GM21786 (cell line): ENCODE results near the gene STX5.
"Not testable (repeated sequence)": the region's sequence is repeated elsewhere in the genome, so short reads cannot be mapped to it uniquely, and the experiment has no call there.

Experiments used
- ATAC-seq: cut with Tn5 transposase; IDR thresholded peaks from one replicate; pipeline ENCODE4 v1.9.1; 2021; ENCODE audit not compliant: unreplicated experiment

The STX5 gene

DNA sequence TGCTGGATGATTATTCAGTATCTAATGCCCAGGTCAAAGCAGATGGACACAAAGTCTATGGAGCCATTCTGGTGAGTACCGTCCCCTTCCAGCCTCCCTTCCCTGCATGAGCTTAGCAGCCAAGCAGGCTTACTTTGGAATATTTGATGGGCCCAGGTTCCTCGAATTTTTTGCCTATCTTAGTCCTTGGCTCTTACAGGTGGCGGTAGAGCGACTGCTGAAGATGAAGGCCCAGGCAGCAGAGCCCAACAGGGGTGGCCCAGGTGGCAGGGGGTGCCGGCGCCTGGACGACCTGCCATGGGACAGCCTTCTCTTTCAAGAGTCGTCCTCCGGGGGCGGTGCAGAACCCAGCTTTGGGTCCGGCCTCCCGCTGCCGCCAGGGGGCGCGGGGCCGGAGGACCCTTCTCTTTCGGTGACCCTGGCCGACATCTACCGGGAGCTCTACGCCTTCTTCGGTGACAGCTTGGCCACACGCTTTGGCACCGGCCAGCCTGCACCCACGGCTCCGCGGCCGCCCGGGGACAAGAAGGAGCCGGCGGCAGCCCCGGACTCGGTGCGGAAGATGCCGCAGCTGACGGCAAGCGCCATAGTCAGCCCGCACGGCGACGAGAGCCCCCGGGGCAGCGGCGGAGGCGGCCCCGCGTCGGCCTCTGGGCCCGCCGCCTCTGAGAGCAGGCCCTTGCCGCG, 45.4 kb downstream of the STX5 start:
- ATAC-seq: peak; percentile 58

DNA sequence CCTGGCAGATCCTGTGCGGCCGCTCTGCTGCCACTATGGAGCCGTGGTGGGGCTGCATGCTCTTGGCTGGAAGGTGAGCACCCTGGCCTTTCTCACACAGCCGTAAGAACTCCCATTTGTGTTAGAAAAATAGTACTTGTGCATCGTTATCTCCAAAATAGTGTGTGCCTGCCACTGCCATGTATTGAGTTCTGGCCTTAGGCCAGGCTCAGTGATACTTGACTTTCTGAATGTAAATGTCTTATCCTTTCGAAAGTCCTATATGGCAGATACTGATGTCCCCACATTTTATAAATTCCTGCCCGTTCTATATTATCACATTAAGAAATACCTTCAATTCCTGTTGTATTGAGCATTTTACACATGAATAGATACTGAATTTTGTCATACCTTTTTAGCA, 49.1 kb downstream of the STX5 start:
- ATAC-seq: no peak

DNA sequence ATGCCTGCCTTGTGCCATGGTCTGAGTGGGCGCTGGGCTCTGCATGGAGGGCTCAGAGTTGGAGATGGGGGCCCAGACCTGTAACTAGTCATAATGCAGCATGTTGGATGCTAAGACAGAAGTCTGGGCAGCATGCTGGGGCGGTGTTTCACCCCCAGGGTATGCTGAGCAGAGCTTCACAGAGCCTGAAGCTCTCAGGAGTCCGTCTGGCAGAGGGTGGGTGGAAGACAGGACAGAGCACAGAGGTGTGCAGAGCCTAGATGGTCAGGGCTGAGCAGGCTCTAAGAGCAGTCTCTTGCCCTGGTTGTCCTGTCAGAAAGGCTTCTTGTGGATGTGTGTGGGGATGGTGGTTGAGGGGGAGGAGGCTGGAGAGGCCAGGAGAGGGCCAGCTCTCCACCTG, 53.4 kb downstream of the STX5 start:
- ATAC-seq: no peak

DNA sequence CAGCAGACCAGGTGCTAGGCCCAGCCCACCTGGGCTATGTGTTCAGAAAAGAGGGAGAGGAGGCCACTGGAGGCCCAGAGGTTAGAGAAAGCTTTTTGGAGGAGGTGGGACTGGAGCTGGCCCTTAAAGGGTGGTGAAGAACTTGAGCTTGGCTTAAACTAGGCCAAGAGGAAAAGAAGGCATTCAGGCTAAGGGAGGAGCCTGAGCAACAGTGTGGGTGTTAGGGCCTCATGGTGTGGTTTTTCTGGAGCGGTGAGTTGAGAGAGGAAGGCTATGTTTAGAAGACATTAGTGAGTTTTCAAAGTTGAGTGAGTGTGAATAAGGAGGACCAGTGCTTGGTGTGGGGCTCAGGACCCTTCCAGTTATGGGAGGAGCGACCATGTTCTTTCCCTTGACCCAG, 54.5 kb downstream of the STX5 start:
- ATAC-seq: no peak

DNA sequence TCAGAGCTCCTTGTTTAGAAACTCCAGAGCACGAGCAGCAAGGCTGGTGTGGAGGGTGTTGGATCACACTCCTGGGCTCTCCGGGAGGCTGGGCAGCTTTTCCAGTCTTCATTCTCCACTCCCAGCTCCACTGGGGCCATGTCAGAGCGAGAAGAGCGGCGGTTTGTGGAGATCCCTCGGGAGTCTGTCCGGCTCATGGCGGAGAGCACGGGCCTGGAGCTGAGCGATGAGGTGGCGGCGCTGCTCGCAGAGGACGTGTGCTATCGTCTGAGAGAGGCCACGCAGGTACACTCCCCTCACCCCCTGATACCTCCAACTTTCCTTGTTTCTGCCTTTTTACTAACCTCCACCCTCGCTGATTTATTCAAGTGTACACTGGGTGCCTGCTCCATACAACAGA, 56.2 kb downstream of the STX5 start:
- no peak for ATAC-seq

DNA sequence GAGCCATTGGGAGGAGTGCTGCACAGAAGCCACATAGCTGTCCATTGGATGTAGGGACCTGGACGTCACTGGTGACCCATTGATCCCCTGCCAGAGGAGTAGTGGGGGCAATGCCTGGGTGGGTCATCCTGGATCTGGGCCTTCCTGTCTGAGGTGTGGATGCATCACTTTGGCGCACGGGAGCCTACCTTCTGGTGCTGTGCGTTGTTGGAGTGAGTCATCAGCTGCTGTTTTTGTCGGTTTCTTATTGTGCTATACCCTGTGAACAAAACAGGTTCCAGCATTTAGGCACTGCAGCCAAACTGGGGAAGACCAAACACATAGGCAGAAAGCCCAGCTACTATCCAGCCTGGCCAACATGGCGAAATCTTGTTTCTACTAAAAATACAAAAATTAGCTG, 57.4 kb downstream of the STX5 start:
- ATAC-seq: no peak

DNA sequence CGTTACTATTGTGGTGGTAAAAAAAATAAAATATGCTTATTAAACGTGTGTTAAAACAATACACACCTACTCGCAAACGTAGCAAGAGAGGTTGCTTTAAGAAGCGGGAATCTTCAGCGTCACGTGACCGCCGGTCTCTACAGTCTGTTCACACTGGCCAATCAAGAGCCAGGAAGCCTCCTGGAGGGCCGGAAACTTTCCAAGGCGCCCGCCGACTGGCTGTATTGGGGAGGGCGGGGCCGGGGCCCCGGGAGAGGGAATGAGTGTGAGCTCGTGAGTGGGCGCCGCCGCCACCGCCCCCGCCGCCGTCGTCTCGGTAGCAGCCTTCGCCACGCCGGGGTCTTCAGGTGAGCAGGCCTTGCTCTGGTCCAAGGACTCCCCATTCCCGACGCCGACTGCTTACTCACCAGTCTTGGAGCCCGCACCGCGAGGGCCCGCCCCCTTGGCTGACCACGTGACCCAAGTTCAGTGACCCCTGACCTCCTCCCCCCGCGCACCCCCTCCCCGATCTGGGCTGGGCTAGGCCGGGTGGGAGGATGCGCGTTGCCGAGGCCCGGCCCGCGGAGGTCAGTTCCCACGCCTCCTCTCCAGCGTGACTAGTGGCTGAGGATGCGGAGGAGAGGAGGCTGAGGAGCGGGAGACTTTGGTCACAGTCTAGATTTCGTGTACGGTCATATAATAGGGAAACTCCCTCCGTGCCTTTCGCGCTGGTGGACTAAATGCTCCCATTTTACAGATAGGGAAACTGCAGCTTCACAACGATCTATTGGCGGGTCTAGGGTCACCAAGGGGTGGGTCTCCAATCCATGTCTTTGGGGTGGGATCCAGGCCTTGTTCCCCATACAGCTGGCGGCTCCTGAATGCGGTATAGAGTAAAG, 60.5 kb downstream of the STX5 start, which contains the start of gene TAF6L:
Gene TAF6L, plus strand, starts transcription at position 253 of the 878 bp plus-strand sequence. CDS start 4,388 bp downstream, outside the sequence.
- ATAC-seq: peak; percentile 85

DNA sequence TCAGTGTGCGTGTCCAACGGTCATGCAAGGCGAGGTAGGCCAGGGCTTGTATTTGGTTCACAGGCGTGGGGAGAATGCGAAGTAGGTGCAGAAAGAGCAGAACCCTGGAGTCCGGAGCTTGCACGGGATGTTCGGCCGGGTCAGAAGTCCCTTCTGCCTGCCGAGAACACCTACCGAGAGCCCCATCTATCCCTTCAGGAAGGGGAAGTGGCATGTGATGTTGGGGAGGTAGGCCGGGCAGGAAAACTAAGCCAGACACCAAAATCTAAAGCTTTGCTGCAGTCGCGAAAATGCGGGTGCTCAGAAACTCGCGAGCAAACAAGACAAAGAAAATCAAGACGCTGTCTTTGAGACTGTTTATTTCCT, 61.1 kb downstream of the STX5 start:
- ATAC-seq: no peak

DNA sequence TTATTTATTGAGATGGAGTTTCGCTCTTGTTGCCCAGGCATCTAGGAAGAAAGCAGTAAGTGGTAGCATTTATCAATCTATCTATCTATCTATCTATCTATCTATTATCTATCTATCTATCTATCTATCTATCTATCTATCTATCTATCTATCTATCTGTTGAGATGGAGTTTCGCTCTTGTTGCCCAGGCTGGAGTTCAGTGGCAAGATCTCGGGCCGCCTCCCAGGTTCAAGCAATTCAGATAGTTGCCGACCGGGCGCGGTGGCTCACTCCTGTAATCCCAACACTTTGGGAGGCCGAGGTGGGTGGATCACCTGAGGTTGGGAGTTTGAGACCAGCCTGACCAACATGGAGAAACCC, 71.0 kb downstream of the STX5 start:
- not testable (repeated sequence) for ATAC-seq

DNA sequence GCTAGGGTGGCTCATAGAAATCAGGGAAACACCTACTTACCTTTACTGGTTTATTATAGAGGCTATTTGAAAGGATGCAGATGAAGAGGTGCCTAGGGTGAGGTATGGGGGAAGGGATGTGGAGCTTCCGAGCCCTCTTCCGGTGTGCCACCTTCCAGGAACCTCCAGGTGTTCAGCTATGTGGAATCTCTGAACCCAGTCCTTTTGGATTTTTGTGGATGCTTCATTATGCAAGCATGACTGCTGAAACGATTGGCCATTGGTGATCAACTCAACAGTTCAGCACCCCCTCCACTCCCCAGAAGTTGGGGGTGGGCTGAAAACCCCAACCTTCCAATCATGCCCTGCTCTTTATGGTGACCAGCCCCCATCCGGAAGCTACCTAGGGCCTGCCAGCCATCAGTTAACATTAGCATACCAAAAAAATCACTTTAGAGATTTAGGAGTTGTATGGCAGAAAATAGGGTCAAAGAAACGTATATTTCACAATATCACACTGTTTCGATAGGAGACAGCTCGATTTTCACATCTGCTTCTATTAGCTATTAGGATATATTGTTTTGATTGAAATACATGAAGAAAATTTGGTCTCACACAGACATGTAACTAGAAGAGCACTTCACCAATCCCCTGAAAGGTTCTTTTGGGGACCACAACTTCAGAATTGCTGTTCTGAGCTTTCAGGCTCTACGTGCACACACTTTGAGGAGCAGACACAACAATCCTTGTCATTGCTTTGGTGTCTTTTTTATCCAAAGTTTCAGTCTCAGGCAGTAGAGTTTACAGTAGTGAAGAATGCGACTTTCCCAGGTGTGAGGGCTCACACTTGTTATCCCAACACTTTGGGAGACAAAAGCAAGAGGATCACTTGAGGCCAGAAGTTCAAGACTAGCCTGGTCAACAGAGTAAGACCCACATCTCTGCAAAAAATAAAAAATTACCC, 73.7 kb downstream of the STX5 start:
- no peak for ATAC-seq
